HEK293 (cell line): ENCODE measurements around the gene C1QL4.

Experiments used
- CTCF ChIA-PET: fragments of 350-600 bp; formaldehyde crosslinking; extraction: SDS; loops from one replicate; lab custom pipeline; 2021; ENCODE audit warnings: antibody characterized with exemption; lab: Yijun Ruan, JAX
- POLR2A ChIA-PET: fragments of 300-600 bp; formaldehyde crosslinking; extraction: SDS; loops from one replicate; lab custom pipeline; 2020; ENCODE audit warnings: antibody characterized with exemption, inconsistent platforms; lab: Yijun Ruan, JAX
- H3K27ac ChIP-seq: fragments of 200-500 bp; sonication (Bioruptor generic); 2 replicates; pipeline ENCODE4 v1.5.1; 2014; ENCODE audit warnings: low read depth, low read length, control low read depth, inconsistent platforms; ENCODE audit errors: extremely low read depth
- H3K36me3 ChIP-seq, 2 experiments: fragments of 200-500 bp in 1 of 2; sonication (Bioruptor generic) in 1 of 2; 1 replicate in 1 of 2; 2 replicates in 1 of 2; pipeline ENCODE4 v1.5.1; 2014 to 2017; ENCODE audit warnings: inconsistent platforms in 2 of 2, low read length in 2 of 2; ENCODE audit not compliant: control insufficient read depth in 2 of 2, insufficient read depth in 1 of 2
- H3K4me1 ChIP-seq: fragments of 200-500 bp; sonication (Bioruptor generic); 2 replicates; pipeline ENCODE4 v1.5.1; 2014; ENCODE audit warnings: mild to moderate bottlenecking, low read length, inconsistent platforms; ENCODE audit not compliant: control insufficient read depth, insufficient read depth
- H3K4me3 ChIP-seq: 2 replicates; pipeline ENCODE4 v1.5.1; 2011; ENCODE audit warnings: low read depth, mild to moderate bottlenecking, control low read depth, low read length, moderate library complexity
- H3K9me3 ChIP-seq: fragments of 200-500 bp; sonication (Bioruptor generic); 2 replicates; pipeline ENCODE4 v1.5.1; 2014; ENCODE audit warnings: low read depth, low read length, inconsistent platforms; ENCODE audit not compliant: control insufficient read depth, insufficient read depth
- FEZF1 ChIP-seq: fragments of 450-650 bp; formaldehyde crosslinking; IDR thresholded peaks from 2 replicates; pipeline ENCODE4 v1.5.1; 2016; ENCODE audit warnings: missing biosample characterization, missing genetic modification characterization
- HIC1 ChIP-seq: fragments of 450-650 bp; formaldehyde crosslinking; IDR thresholded peaks from 2 replicates; pipeline ENCODE4 v1.5.1; 2016; ENCODE audit warnings: missing biosample characterization, missing genetic modification characterization
- HOXA7 ChIP-seq: sonication (generic); formaldehyde crosslinking; IDR thresholded peaks from 2 replicates; pipeline ENCODE4 v1.8.1; 2022; ENCODE audit warnings: missing genetic modification reagents, borderline replicate concordance
- HOXC10 ChIP-seq: sonication (generic); formaldehyde crosslinking; IDR thresholded peaks from 2 replicates; pipeline ENCODE4 v1.8.1; 2023; ENCODE audit warnings: mild to moderate bottlenecking, missing genetic modification reagents
- HOXD13 ChIP-seq: sonication (generic); formaldehyde crosslinking; IDR thresholded peaks from 2 replicates; pipeline ENCODE4 v1.8.0; 2022; ENCODE audit warnings: missing genetic modification reagents, borderline replicate concordance
- KLF1 ChIP-seq: fragments of 450-650 bp; formaldehyde crosslinking; IDR thresholded peaks from 2 replicates; pipeline ENCODE4 v1.5.1; 2016; ENCODE audit warnings: missing biosample characterization, missing genetic modification characterization
- KLF16 ChIP-seq: fragments of 450-650 bp; formaldehyde crosslinking; IDR thresholded peaks from 2 replicates; pipeline ENCODE4 v1.5.1; 2017; ENCODE audit warnings: missing biosample characterization, missing genetic modification characterization
- PRDM10 ChIP-seq: fragments of 450-650 bp; formaldehyde crosslinking; IDR thresholded peaks from 2 replicates; pipeline ENCODE4 v1.5.1; 2016; ENCODE audit warnings: missing biosample characterization, missing genetic modification characterization
- RBAK ChIP-seq: fragments of 450-650 bp; formaldehyde crosslinking; IDR thresholded peaks from 2 replicates; pipeline ENCODE4 v1.5.1; 2016; ENCODE audit warnings: missing biosample characterization, missing genetic modification characterization
- SALL2 ChIP-seq: fragments of 450-650 bp; formaldehyde crosslinking; IDR thresholded peaks from 2 replicates; pipeline ENCODE4 v1.5.0; 2017; ENCODE audit warnings: missing biosample characterization, mild to moderate bottlenecking, missing genetic modification characterization, borderline replicate concordance
- ZBTB20 ChIP-seq: fragments of 450-650 bp; formaldehyde crosslinking; IDR thresholded peaks from 2 replicates; pipeline ENCODE4 v1.5.1; 2016; ENCODE audit warnings: missing biosample characterization, missing genetic modification characterization
- ZBTB21 ChIP-seq: fragments of 450-650 bp; formaldehyde crosslinking; IDR thresholded peaks from 2 replicates; pipeline ENCODE4 v1.5.1; 2017; ENCODE audit warnings: missing biosample characterization, missing genetic modification characterization
- ZFHX2 ChIP-seq: fragments of 450-650 bp; formaldehyde crosslinking; conservative IDR thresholded peaks from 2 replicates; pipeline ENCODE4 v1.5.1; 2016; ENCODE audit warnings: missing biosample characterization, missing genetic modification characterization
- ZFP69B ChIP-seq: fragments of 450-650 bp; formaldehyde crosslinking; IDR thresholded peaks from 2 replicates; pipeline ENCODE4 v1.5.1; 2016; ENCODE audit warnings: missing biosample characterization, missing genetic modification characterization
- ZNF10 ChIP-seq: fragments of 450-650 bp; formaldehyde crosslinking; IDR thresholded peaks from 2 replicates; pipeline ENCODE4 v1.5.1; 2017; ENCODE audit warnings: missing biosample characterization, missing genetic modification characterization
- ZNF112 ChIP-seq: fragments of 450-650 bp; formaldehyde crosslinking; IDR thresholded peaks from 2 replicates; pipeline ENCODE4 v1.5.0; 2017; ENCODE audit warnings: missing biosample characterization, missing genetic modification characterization
- ZNF133 ChIP-seq: fragments of 450-650 bp; formaldehyde crosslinking; IDR thresholded peaks from 2 replicates; pipeline ENCODE4 v1.5.1; 2016; ENCODE audit warnings: missing biosample characterization, missing genetic modification characterization
- ZNF138 ChIP-seq: fragments of 450-650 bp; formaldehyde crosslinking; IDR thresholded peaks from 2 replicates; pipeline ENCODE4 v1.5.1; 2016; ENCODE audit warnings: missing biosample characterization, missing genetic modification characterization, borderline replicate concordance
- ZNF146 ChIP-seq: fragments of 450-650 bp; formaldehyde crosslinking; IDR thresholded peaks from 2 replicates; pipeline ENCODE4 v1.5.1; 2016; ENCODE audit warnings: missing biosample characterization, missing genetic modification characterization
- ZNF184 ChIP-seq: fragments of 450-650 bp; IDR thresholded peaks from 2 replicates; pipeline ENCODE4 v1.5.1; 2018; ENCODE audit warnings: missing biosample characterization, mild to moderate bottlenecking, missing genetic modification characterization
- ZNF19 ChIP-seq: fragments of 450-650 bp; formaldehyde crosslinking; IDR thresholded peaks from 2 replicates; pipeline ENCODE4; 2016; ENCODE audit warnings: missing biosample characterization, missing genetic modification characterization, low read depth
- ZNF239 ChIP-seq: fragments of 450-650 bp; formaldehyde crosslinking; IDR thresholded peaks from 2 replicates; pipeline ENCODE4 v1.5.1; 2016; ENCODE audit warnings: missing biosample characterization, missing genetic modification characterization
- ZNF311 ChIP-seq: fragments of 450-650 bp; formaldehyde crosslinking; IDR thresholded peaks from 2 replicates; pipeline ENCODE4 v1.5.1; 2017; ENCODE audit warnings: missing biosample characterization, missing genetic modification characterization, borderline replicate concordance
- ZNF341 ChIP-seq: fragments of 450-650 bp; formaldehyde crosslinking; IDR thresholded peaks from 2 replicates; pipeline ENCODE4; 2016; ENCODE audit warnings: low read depth, missing biosample characterization, missing genetic modification characterization
- ZNF350 ChIP-seq: fragments of 450-650 bp; formaldehyde crosslinking; IDR thresholded peaks from 2 replicates; pipeline ENCODE4 v1.5.0; 2017; ENCODE audit warnings: missing biosample characterization, mild to moderate bottlenecking, missing genetic modification characterization
- ZNF391 ChIP-seq: fragments of 450-650 bp; formaldehyde crosslinking; IDR thresholded peaks from 2 replicates; pipeline ENCODE4 v1.5.1; 2016; ENCODE audit warnings: low read depth, missing biosample characterization, missing genetic modification characterization, borderline replicate concordance
- ZNF548 ChIP-seq: fragments of 450-650 bp; formaldehyde crosslinking; IDR thresholded peaks from 2 replicates; pipeline ENCODE4 v1.5.1; 2016; ENCODE audit warnings: missing biosample characterization, missing genetic modification characterization
- ZNF549 ChIP-seq: fragments of 450-650 bp; IDR thresholded peaks from 2 replicates; pipeline ENCODE4 v1.5.1; 2018; ENCODE audit warnings: missing biosample characterization, missing genetic modification characterization, mild to moderate bottlenecking, inconsistent platforms, moderate library complexity
- ZNF560 ChIP-seq: fragments of 450-650 bp; formaldehyde crosslinking; IDR thresholded peaks from 2 replicates; pipeline ENCODE4 v1.5.1; 2017; ENCODE audit warnings: missing biosample characterization, missing genetic modification characterization, borderline replicate concordance
- ZNF626 ChIP-seq: fragments of 450-650 bp; sonication (Bioruptor Pico); formaldehyde crosslinking; IDR thresholded peaks from 2 replicates; pipeline ENCODE4 v1.5.1; 2018; ENCODE audit warnings: missing biosample characterization, missing genetic modification characterization, inconsistent platforms
- ZNF701 ChIP-seq: fragments of 450-650 bp; formaldehyde crosslinking; IDR thresholded peaks from 2 replicates; pipeline ENCODE4 v1.5.1; 2016; ENCODE audit warnings: missing biosample characterization, missing genetic modification characterization
- ZNF785 ChIP-seq: fragments of 450-650 bp; formaldehyde crosslinking; IDR thresholded peaks from 2 replicates; pipeline ENCODE4 v1.5.1; 2016; ENCODE audit warnings: missing biosample characterization, missing genetic modification characterization

C1QL4 gene

GRCh38 chr12:49336645-49337584, at the start of gene C1QL4:
C1QL4 (minus strand) TSS chr12:49337188; CDS start chr12:49336477, 711 bp downstream.
- ChIA-PET POLR2A (interaction anchor here (0.5 to 8.2 kb wide), 7 partner anchors 9 to 125 kb away, joined by 3 to 82 read pairs (median 4); partner anchors contain the start of gene TROAP), CTCF (interaction anchor here (0.6 to 11.4 kb wide), 20 partner anchors 9 to 1636 kb away, joined by 3 to 185 read pairs (median 4); partner anchors contain the start of genes DNAJC22, PRPF40B, PRPH and SPATS2)
- Histone ChIP-seq H3K27ac (no peak within 1 kb of the TSS; the same call in 1 of the 2 replicates), H3K9me3 (no peaks in the 10 kb centered on the region), H3K36me3 (peaks cover 0 to 5% of the 10 kb centered on the region in 2 experiments; a peak in 1 of 3 replicates), H3K4me1 (peaks cover 9% of the 10 kb centered on the region; the same call in 1 of the 2 replicates), H3K4me3 (peak within 1 kb of the TSS; percentile 49)
- TF ChIP-seq ZNF560 (tag by site-specific recombination) (no peak), ZNF341 (peak; percentile 48; the same call in 1 of the 2 replicates), ZNF239 (tag by site-specific recombination) (no peak), ZNF19 (no peak), HOXC10 (CRISPR knock-in tag) (no peak), KLF16 (peak; percentile 91), ZNF391 (0 out of 2 replicates have a peak, but pooled peaks have one; percentile 50), ZNF548 (tag by site-specific recombination) (no peak), ZFHX2 (peak; percentile 96), HIC1 (tag by site-specific recombination) (no peak), FEZF1 (tag by site-specific recombination) (no peak), ZNF549 (tag by site-specific recombination) (no peak), ZBTB21 (tag by site-specific recombination) (no peak), SALL2 (tag by site-specific recombination) (no peak), ZNF133 (no peak), ZNF350 (no peak), PRDM10 (peak; percentile 96), HOXA7 (CRISPR knock-in tag) (no peak), ZNF112 (tag by site-specific recombination) (no peak), ZBTB20 (tag by site-specific recombination) (peak; percentile 66), KLF1 (tag by site-specific recombination) (peak; percentile 67), HOXD13 (CRISPR knock-in tag) (no peak), ZNF184 (tag by site-specific recombination) (no peak), ZNF701 (no peak), ZNF138 (tag by site-specific recombination) (no peak), RBAK (tag by site-specific recombination) (no peak), ZFP69B (tag by site-specific recombination) (peak; percentile 20; the same call in 1 of the 2 replicates), ZNF626 (tag by site-specific recombination) (no peak), ZNF10 (tag by site-specific recombination) (0 out of 2 replicates have a peak, but pooled peaks have one; percentile 49), ZNF785 (no peak), ZNF311 (tag by site-specific recombination) (no peak), ZNF146 (tag by site-specific recombination) (no peak)
